Fibroblast of lung (primary cell): ENCODE measurements around the gene PEX14.

ENCODE experiments used
- CTCF ChIP-seq, 2 donors: IDR thresholded peaks in 1 of 2; conservative IDR thresholded peaks in 1 of 2; 1 replicate in 1 of 2; 2 replicates in 1 of 2; pipeline ENCODE4 v1.5.1; 2011 to 2012; ENCODE audit warnings: low read length in 2 of 2, control low read depth in 1 of 2, inconsistent platforms in 1 of 2, low read depth in 1 of 2, mild to moderate bottlenecking in 1 of 2
- EZH2 ChIP-seq: IDR thresholded peaks from 2 replicates; pipeline ENCODE4 v1.5.1; 2012; ENCODE audit warnings: low read length, control low read depth, mild to moderate bottlenecking; ENCODE audit errors: missing control alignments

GRCh38 chr1:10474613-10475507 lies at the start of gene PEX14:
- TF ChIP-seq CTCF (conservative IDR thresholded peaks at IDR 0.05 in 1 of 2, IDR thresholded peaks at IDR 0.05 in 1 of 2; ENCODE audit: low read depth in 1 of 2, low read length in 2 of 2), result no peak
- no peak for TF ChIP-seq EZH2
